BE2C (cell line): ENCODE data around the gene BLTP2. TPM values are rescaled to one million over a fixed set of nuclear protein-coding genes. Genes with fewer than 3 reads are reported as not detected.

ENCODE experiments used
- DNase-seq: peaks from one replicate; pipeline ENCODE4 v3.0.0-alpha.2; 2020
- H3K27me3 ChIP-seq: fragments of 250-450 bp; sonication (Bioruptor Pico); 2 replicates; pipeline ENCODE4 v1.5.1; 2020; ENCODE audit warnings: mild to moderate bottlenecking
- H3K36me3 ChIP-seq: fragments of 250-450 bp; sonication (Bioruptor Pico); 2 replicates; pipeline ENCODE4 v1.5.1; 2020; ENCODE audit warnings: mild to moderate bottlenecking
- H3K4me1 ChIP-seq: fragments of 250-450 bp; sonication (Bioruptor Pico); 2 replicates; pipeline ENCODE4 v1.5.1; 2020
- H3K4me3 ChIP-seq: 2 replicates; pipeline ENCODE4 v1.5.1; 2011; ENCODE audit warnings: low read depth, low read length
- H3K9me3 ChIP-seq: fragments of 250-450 bp; sonication (Bioruptor Pico); 2 replicates; pipeline ENCODE4 v1.5.1; 2020
- polyA plus RNA-seq: library from polyadenylated mRNA; unstranded; fragments of >200 nt; gene quantifications from one replicate; pipeline ENCODE4 v1.2.1, GENCODE V29; 2012; ENCODE audit warnings: low read depth, missing spikeins; ENCODE audit not compliant: insufficient read length, insufficient read depth
- TF ChIP-seq, protein P1 (sequence below): IDR thresholded peaks from 2 replicates; pipeline ENCODE4 v1.5.1; 2012; ENCODE audit warnings: mild to moderate bottlenecking, low read depth, low read length

BLTP2 gene
- polyA plus RNA-seq = 61.7 TPM

- Histone ChIP-seq H3K36me3 (peaks cover 23% of the 10 kb centered on the region), H3K9me3 (no peaks in the 10 kb centered on the region), H3K4me1 (no peaks in the 10 kb centered on the region), H3K4me3 (peak within 1 kb of the TSS; percentile 68), H3K27me3 (no peaks in the 10 kb centered on the region)
- DNase-seq = peak; percentile 90
- TF ChIP-seq, protein P1, sequence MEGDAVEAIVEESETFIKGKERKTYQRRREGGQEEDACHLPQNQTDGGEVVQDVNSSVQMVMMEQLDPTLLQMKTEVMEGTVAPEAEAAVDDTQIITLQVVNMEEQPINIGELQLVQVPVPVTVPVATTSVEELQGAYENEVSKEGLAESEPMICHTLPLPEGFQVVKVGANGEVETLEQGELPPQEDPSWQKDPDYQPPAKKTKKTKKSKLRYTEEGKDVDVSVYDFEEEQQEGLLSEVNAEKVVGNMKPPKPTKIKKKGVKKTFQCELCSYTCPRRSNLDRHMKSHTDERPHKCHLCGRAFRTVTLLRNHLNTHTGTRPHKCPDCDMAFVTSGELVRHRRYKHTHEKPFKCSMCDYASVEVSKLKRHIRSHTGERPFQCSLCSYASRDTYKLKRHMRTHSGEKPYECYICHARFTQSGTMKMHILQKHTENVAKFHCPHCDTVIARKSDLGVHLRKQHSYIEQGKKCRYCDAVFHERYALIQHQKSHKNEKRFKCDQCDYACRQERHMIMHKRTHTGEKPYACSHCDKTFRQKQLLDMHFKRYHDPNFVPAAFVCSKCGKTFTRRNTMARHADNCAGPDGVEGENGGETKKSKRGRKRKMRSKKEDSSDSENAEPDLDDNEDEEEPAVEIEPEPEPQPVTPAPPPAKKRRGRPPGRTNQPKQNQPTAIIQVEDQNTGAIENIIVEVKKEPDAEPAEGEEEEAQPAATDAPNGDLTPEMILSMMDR = no peak
Measured at GRCh38 chr17:28644787-28645575, at the start of gene BLTP2. BLTP2 (minus strand) TSS chr17:28645158; CDS start chr17:28645056, 102 bp downstream.

DNA sequence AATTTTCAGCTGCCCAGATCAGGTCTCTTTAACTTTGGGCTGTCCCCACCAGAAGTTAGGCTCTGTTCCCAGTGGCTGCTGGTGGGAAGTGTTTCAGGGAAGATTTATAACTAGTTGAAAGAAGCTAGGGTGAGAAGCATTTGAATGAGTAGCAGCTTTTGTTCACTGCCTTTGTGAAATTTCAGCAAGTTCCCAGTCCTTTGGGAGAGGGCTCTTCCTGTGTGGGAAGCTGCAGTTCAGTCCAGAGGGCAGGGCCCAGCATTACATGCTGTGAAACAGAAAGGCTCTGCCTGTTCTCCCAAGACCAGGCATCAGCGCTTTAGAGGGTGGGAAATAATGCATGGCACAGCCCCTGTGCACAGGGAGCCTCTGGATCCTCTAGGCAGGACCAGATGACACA lies 48.9 kb upstream of the BLTP2 start:
- TF ChIP-seq, protein P1 = no peak
- no peaks in the 10 kb centered on the region for H3K4me1 ChIP-seq
- no peaks in the 10 kb centered on the region for H3K9me3 ChIP-seq
- DNase-seq = no peak
- no peak overlapping the region for H3K4me3 ChIP-seq
- no peaks in the 10 kb centered on the region for H3K27me3 ChIP-seq
- peaks cover 46% of the 10 kb centered on the region for H3K36me3 ChIP-seq

DNA sequence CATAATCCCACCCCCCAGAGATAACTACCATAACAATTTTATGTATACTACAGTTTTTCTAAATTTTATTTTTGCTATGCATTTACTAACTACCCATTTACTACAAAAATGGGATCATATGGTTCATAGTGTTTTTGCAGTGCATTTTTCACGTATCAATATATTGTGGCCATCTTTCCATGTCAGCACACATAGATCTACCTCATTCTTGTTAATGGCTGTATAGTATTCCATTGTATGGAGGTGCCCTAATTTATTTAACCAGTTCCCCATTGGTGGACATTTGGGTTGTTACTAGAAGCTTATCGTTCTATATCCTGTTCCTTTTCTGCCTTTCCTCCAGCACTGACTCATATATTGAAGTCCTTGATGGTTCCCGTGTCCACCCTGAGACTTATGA lies 44.1 kb upstream of the BLTP2 start:
- DNase-seq = no peak
- H3K4me3 ChIP-seq = no peak overlapping the region

DNA sequence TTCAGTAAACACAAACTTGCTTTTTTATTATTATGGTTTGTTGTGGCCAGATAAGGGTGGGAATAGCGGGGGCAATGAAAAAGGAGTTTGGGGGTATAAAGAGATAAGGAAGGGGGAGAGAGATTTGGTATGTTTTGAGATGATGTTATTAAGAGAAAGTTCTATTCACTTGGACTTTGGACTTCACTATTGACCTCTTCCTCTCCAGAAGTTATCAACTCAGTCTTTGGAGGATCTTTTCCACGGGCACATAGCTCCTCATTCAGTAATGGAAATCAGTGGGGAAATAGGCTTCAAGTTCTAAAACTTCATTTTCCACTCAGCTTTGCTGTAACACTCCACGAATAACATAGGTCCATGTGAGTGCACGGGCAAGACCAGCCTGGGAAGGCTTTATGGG lies 43.5 kb upstream of the BLTP2 start:
- TF ChIP-seq, protein P1 = no peak
- H3K36me3 ChIP-seq = peaks cover 52% of the 10 kb centered on the region
- no peaks in the 10 kb centered on the region for H3K9me3 ChIP-seq
- H3K27me3 ChIP-seq = no peaks in the 10 kb centered on the region
- peaks cover 8% of the 10 kb centered on the region for H3K4me1 ChIP-seq
- DNase-seq = no peak
- H3K4me3 ChIP-seq = no peak overlapping the region

More for the DNA sequence above, 44.1 kb upstream of the BLTP2 start:
- Histone ChIP-seq H3K4me1 (peaks cover 8% of the 10 kb centered on the region), H3K9me3 (no peaks in the 10 kb centered on the region), H3K36me3 (peaks cover 52% of the 10 kb centered on the region), H3K27me3 (no peaks in the 10 kb centered on the region)
- TF ChIP-seq, protein P1 = no peak

DNA sequence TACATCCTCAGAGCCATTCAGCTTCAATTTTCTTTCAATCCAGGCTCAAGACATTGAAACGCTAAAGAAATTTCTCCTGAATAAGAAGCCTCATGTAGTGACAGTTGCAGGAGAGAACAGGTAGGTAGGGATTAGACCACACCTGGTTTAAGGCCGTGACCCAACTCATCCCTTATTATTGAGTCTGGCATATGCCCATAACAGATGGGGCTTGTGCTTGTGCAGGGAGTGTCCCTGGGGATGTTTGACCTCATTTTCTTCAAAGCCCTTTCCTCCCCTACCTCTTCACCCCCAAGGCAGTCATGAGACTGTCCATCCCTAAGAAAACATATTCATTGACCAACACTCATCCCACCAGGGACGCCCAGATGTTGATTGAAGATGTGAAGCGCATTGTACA lies 41.3 kb upstream of the BLTP2 start:
- H3K36me3 ChIP-seq = peaks cover 60% of the 10 kb centered on the region

More for the DNA sequence above, 41.3 kb upstream of the BLTP2 start:
- Histone ChIP-seq H3K4me3 (no peak overlapping the region), H3K27me3 (no peaks in the 10 kb centered on the region), H3K4me1 (peaks cover 8% of the 10 kb centered on the region), H3K9me3 (no peaks in the 10 kb centered on the region)
- TF ChIP-seq, protein P1 = no peak
- no peak for DNase-seq
